ENCODE measurements around the gene CSNK1A1L.

The CSNK1A1L gene

GRCh38 chr13:37087486-37087885 lies 18.0 kb downstream of the CSNK1A1L start:
- 83 to 100% methylated on average over 1 of the region's 2 CpGs for WGBS, 2 experiments (ENCODE audit: insufficient coverage in 2 of 2)
- no peaks in the 10 kb centered on the region for H3K4me1 ChIP-seq (ENCODE audit: control insufficient read depth, insufficient read depth, low read length, poor library complexity, severe bottlenecking)
- no peak overlapping the region for H3K4me3 ChIP-seq (ENCODE audit: extremely low read depth, insufficient read depth, low read length, poor library complexity, severe bottlenecking)
- H3K36me3 ChIP-seq (ENCODE audit: control insufficient read depth, insufficient read depth, low read length), result no peaks in the 10 kb centered on the region
- H3K9me3 ChIP-seq (ENCODE audit: control insufficient read depth, low read length), result no peaks in the 10 kb centered on the region
- H3K27ac ChIP-seq (ENCODE audit: low read depth, low read length, severe bottlenecking), result no peak overlapping the region

- WGBS, 2 experiments (ENCODE audit: insufficient coverage in 2 of 2), result no CpG with 5 or more reads among the region's 2 CpGs
Measured at GRCh38 chr13:37085606-37086005, 19.9 kb downstream of the CSNK1A1L start.

DNA sequence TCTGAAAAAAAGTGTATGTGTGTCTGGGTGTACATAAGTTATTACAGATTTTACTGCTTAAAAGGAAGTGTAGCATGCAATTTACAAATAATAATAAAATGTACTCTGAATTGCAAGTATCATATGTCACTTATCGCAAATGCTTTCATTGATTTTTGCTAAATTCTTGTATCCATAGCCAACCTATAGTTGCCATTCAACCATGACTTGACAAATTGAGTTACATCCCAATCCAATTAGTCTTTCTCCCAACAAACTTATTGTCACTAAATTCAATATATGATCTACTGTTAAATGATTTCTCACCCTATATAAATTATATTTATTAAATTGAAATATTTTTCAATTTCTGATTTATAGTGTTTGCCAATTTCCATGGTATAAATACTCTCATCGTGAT lies 28.6 kb downstream of the CSNK1A1L start:
- WGBS, 2 experiments (ENCODE audit: insufficient coverage in 2 of 2), result 60 to 89% methylated on average over 1 of the region's 2 CpGs
- H3K4me1 ChIP-seq (ENCODE audit: control insufficient read depth, insufficient read depth, low read length, poor library complexity, severe bottlenecking), result no peaks in the 10 kb centered on the region
- H3K27ac ChIP-seq (ENCODE audit: low read depth, low read length, severe bottlenecking), result no peak overlapping the region
- no peak overlapping the region for H3K4me3 ChIP-seq (ENCODE audit: extremely low read depth, insufficient read depth, low read length, poor library complexity, severe bottlenecking)
- H3K36me3 ChIP-seq (ENCODE audit: control insufficient read depth, insufficient read depth, low read length), result no peaks in the 10 kb centered on the region
- H3K9me3 ChIP-seq (ENCODE audit: control insufficient read depth, low read length), result no peaks in the 10 kb centered on the region

More at GRCh38 chr13:37085606-37086005, 19.9 kb downstream of the CSNK1A1L start:
- H3K4me1 ChIP-seq (ENCODE audit: control insufficient read depth, insufficient read depth, low read length, poor library complexity, severe bottlenecking), result no peaks in the 10 kb centered on the region
- H3K4me3 ChIP-seq (ENCODE audit: extremely low read depth, insufficient read depth, low read length, poor library complexity, severe bottlenecking), result no peak overlapping the region
- H3K36me3 ChIP-seq (ENCODE audit: control insufficient read depth, insufficient read depth, low read length), result no peaks in the 10 kb centered on the region
- no peaks in the 10 kb centered on the region for H3K9me3 ChIP-seq (ENCODE audit: control insufficient read depth, low read length)
- no peak overlapping the region for H3K27ac ChIP-seq (ENCODE audit: low read depth, low read length, severe bottlenecking)

GRCh38 chr13:37075164-37075563 lies 30.3 kb downstream of the CSNK1A1L start:
- Histone ChIP-seq H3K4me3 (ENCODE audit: extremely low read depth, insufficient read depth, low read length, poor library complexity, severe bottlenecking) (no peak overlapping the region), H3K27ac (ENCODE audit: low read depth, low read length, severe bottlenecking) (no peak overlapping the region), H3K9me3 (ENCODE audit: control insufficient read depth, low read length) (no peaks in the 10 kb centered on the region), H3K4me1 (ENCODE audit: control insufficient read depth, insufficient read depth, low read length, poor library complexity, severe bottlenecking) (no peaks in the 10 kb centered on the region), H3K36me3 (ENCODE audit: control insufficient read depth, insufficient read depth, low read length) (no peaks in the 10 kb centered on the region)
- WGBS, 2 experiments (ENCODE audit: insufficient coverage in 2 of 2), result 100% methylated on average over 2 of the region's 2 CpGs; no CpG with 5 or more reads in 1 of the 2 experiments

DNA sequence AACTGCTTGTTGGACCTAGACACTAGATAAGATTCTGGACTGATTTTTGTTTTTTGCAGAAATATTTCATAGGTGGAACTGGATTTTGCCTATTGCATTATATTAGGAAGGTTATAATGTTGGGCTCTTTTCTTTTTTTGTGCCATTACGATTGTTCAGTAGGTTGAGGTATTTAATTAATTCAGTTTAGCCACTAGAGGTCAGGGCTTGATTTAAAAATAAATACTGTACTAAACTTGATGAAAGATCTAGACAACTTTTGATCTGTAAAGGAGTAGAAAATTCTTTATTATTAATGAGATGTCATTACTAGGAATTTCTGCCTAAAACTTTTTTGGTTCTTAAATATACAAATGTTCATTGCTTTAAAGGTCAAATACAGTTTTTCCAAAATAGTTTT lies 30.8 kb downstream of the CSNK1A1L start:
- Histone ChIP-seq H3K36me3 (ENCODE audit: control insufficient read depth, insufficient read depth, low read length) (no peaks in the 10 kb centered on the region), H3K4me3 (ENCODE audit: extremely low read depth, insufficient read depth, low read length, poor library complexity, severe bottlenecking) (no peak overlapping the region), H3K9me3 (ENCODE audit: control insufficient read depth, low read length) (no peaks in the 10 kb centered on the region), H3K27ac (ENCODE audit: low read depth, low read length, severe bottlenecking) (no peak overlapping the region), H3K4me1 (ENCODE audit: control insufficient read depth, insufficient read depth, low read length, poor library complexity, severe bottlenecking) (no peaks in the 10 kb centered on the region)
- no CpG with 5 or more reads among the region's 1 CpG for WGBS, 2 experiments (ENCODE audit: insufficient coverage in 2 of 2)

DNA sequence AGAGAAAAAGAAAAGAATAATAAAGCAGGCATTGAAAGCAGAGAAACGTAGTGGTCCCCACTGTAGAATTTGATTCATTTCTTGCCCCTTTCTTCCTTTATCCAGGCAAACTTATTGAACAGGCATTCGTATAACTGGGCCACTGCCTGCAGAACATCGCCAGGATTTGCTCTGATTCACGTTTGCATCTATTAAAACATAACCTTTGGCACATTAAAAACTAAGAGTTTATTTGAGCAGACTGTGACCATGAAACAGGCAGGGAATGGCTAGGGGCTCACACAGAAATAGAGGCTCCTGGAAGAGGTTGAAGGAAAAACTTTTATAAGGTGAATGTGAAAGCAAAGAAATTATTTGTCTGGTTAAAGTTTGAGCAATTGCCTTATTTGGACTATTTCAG lies 33.4 kb downstream of the CSNK1A1L start:
- Histone ChIP-seq H3K27ac (ENCODE audit: low read depth, low read length, severe bottlenecking) (no peak overlapping the region), H3K4me3 (ENCODE audit: extremely low read depth, insufficient read depth, low read length, poor library complexity, severe bottlenecking) (no peak overlapping the region), H3K36me3 (ENCODE audit: control insufficient read depth, insufficient read depth, low read length) (no peaks in the 10 kb centered on the region), H3K9me3 (ENCODE audit: control insufficient read depth, low read length) (no peaks in the 10 kb centered on the region), H3K4me1 (ENCODE audit: control insufficient read depth, insufficient read depth, low read length, poor library complexity, severe bottlenecking) (no peaks in the 10 kb centered on the region)
- WGBS, 2 experiments (ENCODE audit: insufficient coverage in 2 of 2), result 69 to 100% methylated on average over 1 to 2 of the region's 4 CpGs

GRCh38 chr13:37070956-37071355 lies 34.5 kb downstream of the CSNK1A1L start:
- WGBS, 2 experiments (ENCODE audit: insufficient coverage in 2 of 2), result 83 to 94% methylated on average over 3 to 4 of the region's 7 CpGs

DNA sequence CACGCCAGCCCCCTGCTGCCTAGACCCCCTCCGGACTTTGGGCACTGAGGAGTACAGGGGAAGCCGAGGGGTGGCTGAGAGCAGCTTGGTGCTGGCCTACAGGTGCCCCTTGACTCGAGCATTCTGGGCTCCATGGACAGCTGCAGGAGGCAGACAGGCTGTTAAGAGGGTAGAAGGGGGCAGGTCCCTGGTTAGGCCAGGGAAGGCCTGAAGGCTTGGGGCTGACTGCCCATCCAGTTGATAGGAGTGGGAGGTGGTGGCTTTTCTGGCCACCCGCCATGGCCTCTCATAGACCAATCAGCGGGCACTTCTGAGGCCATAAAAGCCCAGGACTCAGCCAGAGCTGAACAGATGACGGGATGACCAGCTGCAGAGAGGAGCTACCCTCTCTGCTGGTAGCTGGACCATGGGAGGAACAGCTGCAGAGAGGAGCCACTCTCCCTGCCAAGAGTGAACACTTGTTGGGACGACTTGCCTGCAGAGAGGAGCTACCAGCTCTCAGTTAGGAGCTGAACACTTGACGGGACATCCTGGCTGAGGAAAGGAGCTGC lies 35.2 kb downstream of the CSNK1A1L start:
- WGBS, 2 experiments (ENCODE audit: insufficient coverage in 2 of 2), result 91 to 92% methylated on average over 5 to 9 of the region's 9 CpGs
- no peaks in the 10 kb centered on the region for H3K36me3 ChIP-seq (ENCODE audit: control insufficient read depth, insufficient read depth, low read length)
- H3K27ac ChIP-seq (ENCODE audit: low read depth, low read length, severe bottlenecking), result no peak overlapping the region
- H3K9me3 ChIP-seq (ENCODE audit: control insufficient read depth, low read length), result no peaks in the 10 kb centered on the region
- H3K4me1 ChIP-seq (ENCODE audit: control insufficient read depth, insufficient read depth, low read length, poor library complexity, severe bottlenecking), result no peaks in the 10 kb centered on the region
- no peak overlapping the region for H3K4me3 ChIP-seq (ENCODE audit: extremely low read depth, insufficient read depth, low read length, poor library complexity, severe bottlenecking)

More at GRCh38 chr13:37070956-37071355, 34.5 kb downstream of the CSNK1A1L start:
- no peaks in the 10 kb centered on the region for H3K4me1 ChIP-seq (ENCODE audit: control insufficient read depth, insufficient read depth, low read length, poor library complexity, severe bottlenecking)
- H3K36me3 ChIP-seq (ENCODE audit: control insufficient read depth, insufficient read depth, low read length), result no peaks in the 10 kb centered on the region
- H3K4me3 ChIP-seq (ENCODE audit: extremely low read depth, insufficient read depth, low read length, poor library complexity, severe bottlenecking), result no peak overlapping the region
- no peaks in the 10 kb centered on the region for H3K9me3 ChIP-seq (ENCODE audit: control insufficient read depth, low read length)
- H3K27ac ChIP-seq (ENCODE audit: low read depth, low read length, severe bottlenecking), result no peak overlapping the region

GRCh38 chr13:37069597-37070103 lies 35.8 kb downstream of the CSNK1A1L start:
- no peaks in the 10 kb centered on the region for H3K9me3 ChIP-seq (ENCODE audit: control insufficient read depth, low read length)
- WGBS, 2 experiments (ENCODE audit: insufficient coverage in 2 of 2), result 92 to 95% methylated on average over 12 to 20 of the region's 22 CpGs
- no peak overlapping the region for H3K4me3 ChIP-seq (ENCODE audit: extremely low read depth, insufficient read depth, low read length, poor library complexity, severe bottlenecking)
- H3K27ac ChIP-seq (ENCODE audit: low read depth, low read length, severe bottlenecking), result no peak overlapping the region
- no peaks in the 10 kb centered on the region for H3K36me3 ChIP-seq (ENCODE audit: control insufficient read depth, insufficient read depth, low read length)
- H3K4me1 ChIP-seq (ENCODE audit: control insufficient read depth, insufficient read depth, low read length, poor library complexity, severe bottlenecking), result no peaks in the 10 kb centered on the region

- Histone ChIP-seq H3K9me3 (ENCODE audit: control insufficient read depth, low read length) (no peaks in the 10 kb centered on the region), H3K4me3 (ENCODE audit: extremely low read depth, insufficient read depth, low read length, poor library complexity, severe bottlenecking) (no peak overlapping the region), H3K4me1 (ENCODE audit: control insufficient read depth, insufficient read depth, low read length, poor library complexity, severe bottlenecking) (no peaks in the 10 kb centered on the region)
Measured at GRCh38 chr13:37068962-37069361, 36.5 kb downstream of the CSNK1A1L start.

GRCh38 chr13:37067874-37068273 lies 37.6 kb downstream of the CSNK1A1L start:
- no peaks in the 10 kb centered on the region for H3K9me3 ChIP-seq (ENCODE audit: control insufficient read depth, low read length)
- WGBS, 2 experiments (ENCODE audit: insufficient coverage in 2 of 2), result no CpG with 5 or more reads among the region's 2 CpGs
- H3K27ac ChIP-seq (ENCODE audit: low read depth, low read length, severe bottlenecking), result no peak overlapping the region
- no peak overlapping the region for H3K4me3 ChIP-seq (ENCODE audit: extremely low read depth, insufficient read depth, low read length, poor library complexity, severe bottlenecking)
- H3K36me3 ChIP-seq (ENCODE audit: control insufficient read depth, insufficient read depth, low read length), result no peaks in the 10 kb centered on the region
- H3K4me1 ChIP-seq (ENCODE audit: control insufficient read depth, insufficient read depth, low read length, poor library complexity, severe bottlenecking), result no peaks in the 10 kb centered on the region

More at GRCh38 chr13:37068962-37069361, 36.5 kb downstream of the CSNK1A1L start:
- H3K36me3 ChIP-seq (ENCODE audit: control insufficient read depth, insufficient read depth, low read length), result no peaks in the 10 kb centered on the region
- H3K27ac ChIP-seq (ENCODE audit: low read depth, low read length, severe bottlenecking), result no peak overlapping the region

Data from mesodermal cell (in vitro differentiated cells).